Neural cell (in vitro differentiated cells): ENCODE results near the gene LSM10.

ENCODE experiments used
- POLR2AphosphoS5 ChIP-seq: IDR thresholded peaks from 2 replicates; pipeline ENCODE4 v1.6.1; 2012
- RAD21 ChIP-seq: fragments of 450-650 bp; conservative IDR thresholded peaks from 2 replicates; pipeline ENCODE4 v1.6.1; 2014; ENCODE audit warnings: antibody characterized with exemption, mild to moderate bottlenecking, moderate library complexity
- TF ChIP-seq, protein P1 (sequence below): fragments of 450-650 bp; IDR thresholded peaks from 2 replicates; pipeline ENCODE4 v1.5.1; 2014; ENCODE audit warnings: antibody characterized with exemption, mild to moderate bottlenecking, moderate library complexity; ENCODE audit not compliant: poor library complexity, severe bottlenecking

GRCh38 chr1:36400825-36401601, 3.3 kb upstream of the LSM10 start:
- TF ChIP-seq POLR2AphosphoS5 (no peak), RAD21 (no peak)
- TF ChIP-seq, protein P1, sequence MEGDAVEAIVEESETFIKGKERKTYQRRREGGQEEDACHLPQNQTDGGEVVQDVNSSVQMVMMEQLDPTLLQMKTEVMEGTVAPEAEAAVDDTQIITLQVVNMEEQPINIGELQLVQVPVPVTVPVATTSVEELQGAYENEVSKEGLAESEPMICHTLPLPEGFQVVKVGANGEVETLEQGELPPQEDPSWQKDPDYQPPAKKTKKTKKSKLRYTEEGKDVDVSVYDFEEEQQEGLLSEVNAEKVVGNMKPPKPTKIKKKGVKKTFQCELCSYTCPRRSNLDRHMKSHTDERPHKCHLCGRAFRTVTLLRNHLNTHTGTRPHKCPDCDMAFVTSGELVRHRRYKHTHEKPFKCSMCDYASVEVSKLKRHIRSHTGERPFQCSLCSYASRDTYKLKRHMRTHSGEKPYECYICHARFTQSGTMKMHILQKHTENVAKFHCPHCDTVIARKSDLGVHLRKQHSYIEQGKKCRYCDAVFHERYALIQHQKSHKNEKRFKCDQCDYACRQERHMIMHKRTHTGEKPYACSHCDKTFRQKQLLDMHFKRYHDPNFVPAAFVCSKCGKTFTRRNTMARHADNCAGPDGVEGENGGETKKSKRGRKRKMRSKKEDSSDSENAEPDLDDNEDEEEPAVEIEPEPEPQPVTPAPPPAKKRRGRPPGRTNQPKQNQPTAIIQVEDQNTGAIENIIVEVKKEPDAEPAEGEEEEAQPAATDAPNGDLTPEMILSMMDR: no peak
